SH-SY5Y (cell line): Measurements from ENCODE around the gene CXXC5.

Experiments
- GATA2 ChIP-seq: IDR thresholded peaks from 2 replicates; pipeline ENCODE4 v1.6.1; 2011; ENCODE audit warnings: mild to moderate bottlenecking, low read depth, low read length
- GATA3 ChIP-seq: IDR thresholded peaks from 2 replicates; pipeline ENCODE4 v1.6.1; 2011; ENCODE audit warnings: low read depth, mild to moderate bottlenecking, low read length, moderate library complexity

CXXC5 gene

GRCh38 chr5:139676951-139677735 lies 29.0 kb downstream of the CXXC5 start:
- TF ChIP-seq GATA2 (no peak), GATA3 (no peak)

- TF ChIP-seq GATA2 = no peak; the same call in 1 of the 2 replicates
- TF ChIP-seq GATA3 = no peak
These were observed 29.8 kb downstream of the CXXC5 start for GRCh38 chr5:139677736-139678613.

- TF ChIP-seq GATA3 = no peak
- no peak for TF ChIP-seq GATA2
These were observed 30.9 kb downstream of the CXXC5 start for GRCh38 chr5:139678751-139679750.

- TF ChIP-seq GATA2 = no peak
- no peak for TF ChIP-seq GATA3
These were observed 32.4 kb downstream of the CXXC5 start for GRCh38 chr5:139680368-139681111.

- TF ChIP-seq GATA2 = no peak
- no peak for TF ChIP-seq GATA3
These were observed 32.9 kb downstream of the CXXC5 start for GRCh38 chr5:139681112-139681458.

GRCh38 chr5:139681466-139681865 lies 33.3 kb downstream of the CXXC5 start:
- no peak for TF ChIP-seq GATA3
- TF ChIP-seq GATA2 = no peak

GRCh38 chr5:139682016-139682975 lies 34.1 kb downstream of the CXXC5 start:
- TF ChIP-seq GATA3 = no peak
- TF ChIP-seq GATA2 = no peak

GRCh38 chr5:139683295-139684271 lies 35.4 kb downstream of the CXXC5 start:
- TF ChIP-seq GATA2 (no peak), GATA3 (no peak)

- no peak for TF ChIP-seq GATA2
- TF ChIP-seq GATA3 = no peak
These were observed 36.3 kb downstream of the CXXC5 start for GRCh38 chr5:139684350-139684880.

- TF ChIP-seq GATA3 = no peak
- no peak for TF ChIP-seq GATA2
These were observed 37.0 kb downstream of the CXXC5 start for GRCh38 chr5:139684881-139685749.
